ENCODE measurements around the gene H2AZ2. TPM values are rescaled to one million over a fixed set of nuclear protein-coding genes. Genes with fewer than 3 reads are reported as not detected.
"Not testable (repeated sequence)": the region's sequence is repeated elsewhere in the genome, so short reads cannot be mapped to it uniquely, and the experiment has no call there.

H2AZ2 gene
- total RNA-seq, 1 experiment from 2014 or later, result 139 TPM

DNA sequence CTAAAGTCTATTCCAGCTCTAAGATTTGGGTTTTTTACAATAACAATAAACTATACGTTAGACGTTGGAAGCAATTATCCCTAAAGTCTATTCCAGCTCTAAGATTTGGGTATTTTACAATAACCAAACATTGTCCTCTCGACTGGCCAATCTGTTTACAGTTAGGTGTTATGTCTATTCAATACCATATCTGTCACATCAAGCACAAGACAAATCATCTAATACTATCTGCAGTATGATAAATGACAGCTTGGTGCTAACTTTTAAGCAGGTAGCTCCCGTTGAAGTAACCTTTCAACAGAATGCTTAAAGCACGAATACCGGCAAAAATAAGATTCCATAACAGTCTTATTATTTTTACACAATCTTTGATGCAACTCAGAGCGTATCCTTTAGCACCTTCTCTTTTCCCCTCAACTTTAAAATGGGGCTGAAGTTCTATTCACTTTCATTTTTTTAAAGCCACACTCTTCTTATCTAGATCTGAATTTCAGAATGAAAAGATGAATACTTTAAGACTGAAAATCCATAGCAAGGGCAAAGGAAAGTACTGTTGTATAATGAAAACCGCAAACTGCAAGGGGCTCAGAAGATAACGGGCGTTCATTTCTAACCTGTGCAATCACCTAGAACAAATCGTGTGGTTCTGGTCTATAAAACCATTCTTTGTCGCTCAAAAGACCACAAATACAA is 925 bp downstream of the H2AZ2 start:
- H3K27ac Mint-ChIP-seq (ENCODE audit: low read depth, unreplicated experiment), result peak overlapping the region; percentile 90
- no peak for DNase-seq (ENCODE audit: unreplicated experiment)
- peaks cover 12% of the 10 kb centered on the region for H3K36me3 Mint-ChIP-seq (ENCODE audit: insufficient read depth, unreplicated experiment)
- intact Hi-C loops (cut with micrococcal nuclease), result loop anchor here (1.0 to 10.0 kb wide), 4 partner anchors 50 to 259 kb away; no protein-coding TSS in a partner anchor
- H3K4me3 Mint-ChIP-seq (ENCODE audit: unreplicated experiment), result peak overlapping the region; percentile 87
- CTCF ChIA-PET, result interaction anchor here (0.6 to 1.5 kb wide), 15 partner anchors 8 to 1696 kb away, joined by 3 to 9 read pairs (median 3); partner anchors contain the start of gene OGDH
- BruUV-seq (replicated peaks), result TSS peak; percentile 49
- POLR2A ChIA-PET, result interaction anchor here (0.7 to 8.1 kb wide), 30 partner anchors 10 to 357 kb away, joined by 3 to 140 read pairs (median 6); partner anchors contain the start of genes CCM2, DDX56, NUDCD3 and OGDH
- no peaks in the 10 kb centered on the region for H3K27me3 Mint-ChIP-seq (ENCODE audit: insufficient read depth, unreplicated experiment)
- H3K4me1 Mint-ChIP-seq (ENCODE audit: insufficient read depth, unreplicated experiment), result peaks cover 16% of the 10 kb centered on the region
- TF ChIP-seq, protein P1, sequence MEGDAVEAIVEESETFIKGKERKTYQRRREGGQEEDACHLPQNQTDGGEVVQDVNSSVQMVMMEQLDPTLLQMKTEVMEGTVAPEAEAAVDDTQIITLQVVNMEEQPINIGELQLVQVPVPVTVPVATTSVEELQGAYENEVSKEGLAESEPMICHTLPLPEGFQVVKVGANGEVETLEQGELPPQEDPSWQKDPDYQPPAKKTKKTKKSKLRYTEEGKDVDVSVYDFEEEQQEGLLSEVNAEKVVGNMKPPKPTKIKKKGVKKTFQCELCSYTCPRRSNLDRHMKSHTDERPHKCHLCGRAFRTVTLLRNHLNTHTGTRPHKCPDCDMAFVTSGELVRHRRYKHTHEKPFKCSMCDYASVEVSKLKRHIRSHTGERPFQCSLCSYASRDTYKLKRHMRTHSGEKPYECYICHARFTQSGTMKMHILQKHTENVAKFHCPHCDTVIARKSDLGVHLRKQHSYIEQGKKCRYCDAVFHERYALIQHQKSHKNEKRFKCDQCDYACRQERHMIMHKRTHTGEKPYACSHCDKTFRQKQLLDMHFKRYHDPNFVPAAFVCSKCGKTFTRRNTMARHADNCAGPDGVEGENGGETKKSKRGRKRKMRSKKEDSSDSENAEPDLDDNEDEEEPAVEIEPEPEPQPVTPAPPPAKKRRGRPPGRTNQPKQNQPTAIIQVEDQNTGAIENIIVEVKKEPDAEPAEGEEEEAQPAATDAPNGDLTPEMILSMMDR (IDR thresholded peaks at IDR 0.05; ENCODE audit: unreplicated experiment), result no peak
- H3K9me3 Mint-ChIP-seq (ENCODE audit: unreplicated experiment), result no peaks in the 10 kb centered on the region

DNA sequence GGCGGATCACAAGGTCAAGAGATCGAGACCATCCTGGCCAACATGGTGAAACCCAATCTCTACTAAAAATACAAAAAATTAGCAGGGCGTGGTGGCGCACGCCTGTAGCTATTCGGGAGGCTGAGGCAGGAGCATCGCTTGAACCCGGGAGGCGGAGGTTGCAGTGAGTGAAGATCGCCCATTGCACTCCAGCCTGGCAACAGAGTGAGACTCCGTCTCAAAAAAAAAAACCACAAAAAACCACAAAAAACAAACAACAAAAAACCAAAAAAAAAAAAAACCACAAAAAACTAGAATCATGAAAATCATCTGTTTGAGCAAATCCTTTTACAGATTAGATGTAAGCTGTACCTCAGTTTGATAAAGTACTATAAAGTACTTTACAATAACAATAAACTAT is 1.5 kb downstream of the H2AZ2 start:
- ChIA-PET POLR2A (interaction anchor here (0.6 to 8.1 kb wide), 23 partner anchors 11 to 356 kb away, joined by 3 to 140 read pairs (median 8); partner anchors contain the start of genes CCM2, DDX56, NUDCD3 and OGDH), CTCF (interaction anchor here (0.6 to 1.5 kb wide), 14 partner anchors 9 to 1697 kb away, joined by 3 to 9 read pairs (median 3); partner anchors contain the start of gene OGDH)
- peak overlapping the region; percentile 90 for H3K27ac Mint-ChIP-seq (ENCODE audit: low read depth, unreplicated experiment)
- H3K9me3 Mint-ChIP-seq (ENCODE audit: unreplicated experiment); BruUV-seq (replicated peaks); DNase-seq (ENCODE audit: unreplicated experiment); H3K27me3 Mint-ChIP-seq (ENCODE audit: insufficient read depth, unreplicated experiment): not testable (repeated sequence)
- intact Hi-C loops (cut with micrococcal nuclease), result loop anchor here (5.0 to 10.0 kb wide), 2 partner anchors 74 to 172 kb away; no protein-coding TSS in a partner anchor
- H3K36me3 Mint-ChIP-seq (ENCODE audit: insufficient read depth, unreplicated experiment), result peaks cover 12% of the 10 kb centered on the region
- H3K4me1 Mint-ChIP-seq (ENCODE audit: insufficient read depth, unreplicated experiment), result peaks cover 16% of the 10 kb centered on the region
- H3K4me3 Mint-ChIP-seq (ENCODE audit: unreplicated experiment), result peak overlapping the region; percentile 87

DNA sequence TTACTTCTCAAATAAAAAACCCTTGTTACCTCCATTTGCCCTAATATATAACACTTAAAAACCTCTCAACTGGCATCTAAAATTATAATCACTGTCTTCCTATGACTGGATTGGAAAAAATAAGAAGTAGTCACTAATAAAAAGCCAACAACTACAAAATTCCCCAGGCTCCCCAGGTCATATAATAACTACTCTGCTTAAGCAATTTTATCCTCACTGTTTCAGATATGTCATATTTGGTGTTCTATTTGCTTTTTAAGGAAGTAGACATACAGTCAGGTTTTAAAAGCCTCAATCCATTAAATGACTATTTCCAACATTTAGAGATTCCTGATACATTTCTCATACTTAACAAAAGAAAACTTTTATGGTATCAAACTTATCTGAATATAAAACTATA is 2.4 kb downstream of the H2AZ2 start:
- POLR2A ChIA-PET, result interaction anchor here (0.7 to 8.1 kb wide), 13 partner anchors 9 to 272 kb away, joined by 3 to 140 read pairs (median 7); partner anchors contain the start of genes CCM2, DDX56, OGDH and PPIA
- peak overlapping the region; percentile 87 for H3K4me3 Mint-ChIP-seq (ENCODE audit: unreplicated experiment)
- intact Hi-C loops (cut with micrococcal nuclease), result loop anchor here (5.0 to 10.0 kb wide), 2 partner anchors 73 to 171 kb away; no protein-coding TSS in a partner anchor
- no peaks in the 10 kb centered on the region for H3K27me3 Mint-ChIP-seq (ENCODE audit: insufficient read depth, unreplicated experiment)
- no peak for DNase-seq (ENCODE audit: unreplicated experiment)
- H3K36me3 Mint-ChIP-seq (ENCODE audit: insufficient read depth, unreplicated experiment), result peaks cover 18% of the 10 kb centered on the region
- H3K27ac Mint-ChIP-seq (ENCODE audit: low read depth, unreplicated experiment), result peak overlapping the region; percentile 90
- peaks cover 16% of the 10 kb centered on the region for H3K4me1 Mint-ChIP-seq (ENCODE audit: insufficient read depth, unreplicated experiment)
- H3K9me3 Mint-ChIP-seq (ENCODE audit: unreplicated experiment), result no peaks in the 10 kb centered on the region
- CTCF ChIA-PET, result interaction anchor here (0.6 to 1.6 kb wide), 8 partner anchors 9 to 291 kb away, joined by 3 to 5 read pairs (median 3); partner anchors contain the start of gene PURB
- no TSS peak for BruUV-seq (replicated peaks)
- TF ChIP-seq, protein P1 (IDR thresholded peaks at IDR 0.05; ENCODE audit: unreplicated experiment), result no peak

DNA sequence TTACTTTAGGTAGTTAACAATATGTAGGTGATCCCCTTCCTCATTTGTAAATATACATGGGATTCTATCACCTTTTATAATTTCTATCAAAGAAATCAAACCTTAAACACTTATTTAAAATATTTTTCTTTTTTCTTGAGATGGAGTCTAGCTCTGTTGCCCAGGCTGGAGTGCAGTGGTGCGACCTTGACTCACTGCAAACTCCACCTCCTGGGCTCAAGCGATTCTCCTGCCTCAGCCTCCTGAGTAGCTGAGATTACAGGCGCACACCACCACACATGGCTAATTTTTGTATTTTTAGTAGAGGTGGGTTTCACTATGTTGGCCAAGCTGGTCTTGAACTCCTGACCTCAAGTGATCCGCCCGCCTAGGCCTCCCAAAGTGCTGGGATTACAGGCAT is 4.4 kb downstream of the H2AZ2 start:
- POLR2A ChIA-PET, result interaction anchor here (0.6 to 2.1 kb wide), 10 partner anchors 12 to 352 kb away, joined by 3 to 10 read pairs (median 3); partner anchors contain the start of genes NUDCD3 and OGDH
- peaks cover 33% of the 10 kb centered on the region for H3K36me3 Mint-ChIP-seq (ENCODE audit: insufficient read depth, unreplicated experiment)
- peaks cover 16% of the 10 kb centered on the region for H3K4me1 Mint-ChIP-seq (ENCODE audit: insufficient read depth, unreplicated experiment)
- H3K4me3 Mint-ChIP-seq (ENCODE audit: unreplicated experiment); DNase-seq (ENCODE audit: unreplicated experiment); BruUV-seq (replicated peaks); H3K9me3 Mint-ChIP-seq (ENCODE audit: unreplicated experiment); H3K27ac Mint-ChIP-seq (ENCODE audit: low read depth, unreplicated experiment); H3K27me3 Mint-ChIP-seq (ENCODE audit: insufficient read depth, unreplicated experiment): not testable (repeated sequence)
- CTCF ChIA-PET, result interaction anchor here (0.6 to 1.0 kb wide), 3 partner anchors 42 to 294 kb away, joined by 3 to 5 read pairs (median 4); partner anchors contain the start of gene PURB
- intact Hi-C loops (cut with micrococcal nuclease), result loop anchor here (10.0 kb wide), 1 partner anchor 169 kb away; no protein-coding TSS in a partner anchor

DNA sequence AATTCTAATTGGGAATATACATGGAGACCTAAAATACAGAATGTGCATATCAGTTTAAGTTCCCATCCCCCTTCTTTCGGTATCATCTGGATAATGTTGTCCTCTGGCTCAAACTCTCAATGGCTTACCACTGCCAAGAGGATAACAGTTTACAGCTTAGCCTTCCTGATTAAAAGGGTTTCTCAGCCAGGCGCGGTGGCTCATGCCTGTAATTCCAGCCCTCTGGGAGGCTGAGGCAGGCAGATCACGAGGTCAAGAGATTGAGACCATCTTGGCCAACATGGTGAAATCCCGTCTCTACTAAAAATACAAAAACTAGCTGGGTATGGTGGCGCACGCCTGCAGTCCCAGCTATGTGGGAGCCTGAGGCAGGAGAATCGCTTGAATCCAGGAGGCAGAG is 5.2 kb downstream of the H2AZ2 start:
- not testable (repeated sequence) for BruUV-seq (replicated peaks); H3K9me3 Mint-ChIP-seq (ENCODE audit: unreplicated experiment); H3K27ac Mint-ChIP-seq (ENCODE audit: low read depth, unreplicated experiment); H3K27me3 Mint-ChIP-seq (ENCODE audit: insufficient read depth, unreplicated experiment); DNase-seq (ENCODE audit: unreplicated experiment); H3K4me3 Mint-ChIP-seq (ENCODE audit: unreplicated experiment)
- CTCF ChIA-PET, result interaction anchor here (0.6 kb wide), 1 partner anchor 43 kb away, joined by 4 read pairs; no protein-coding TSS in a partner anchor
- Mint-ChIP-seq H3K4me1 (ENCODE audit: insufficient read depth, unreplicated experiment) (peaks cover 16% of the 10 kb centered on the region), H3K36me3 (ENCODE audit: insufficient read depth, unreplicated experiment) (peaks cover 30% of the 10 kb centered on the region)
- POLR2A ChIA-PET, result interaction anchor here (0.7 to 2.1 kb wide), 6 partner anchors 11 to 352 kb away, joined by 3 to 10 read pairs (median 3); partner anchors contain the start of genes NUDCD3 and OGDH
- intact Hi-C loops (cut with micrococcal nuclease), result loop anchor here (10.0 kb wide), 1 partner anchor 168 kb away; no protein-coding TSS in a partner anchor

Measured in MCF 10A (cell line).